Subcutaneous abdominal adipose tissue (tissue), 5 donors: Measurements from ENCODE around the gene RBM8A.
A peak's percentile ranks its signal among the peaks of the same experiment; 100 is the strongest.

Source experiments
- H3K27ac ChIP-seq: one replicate; pipeline ENCODE4 v1.7.0; 2013; ENCODE audit warnings: low read depth, mild to moderate bottlenecking, inconsistent platforms, low read length, moderate library complexity
- H3K27me3 ChIP-seq, 5 donors: one replicate each; pipeline ENCODE4 v1.7.0; 2013; ENCODE audit warnings: low read length in 5 of 5, inconsistent platforms in 1 of 5; ENCODE audit not compliant: control insufficient read depth in 5 of 5, insufficient read depth in 4 of 5
- H3K36me3 ChIP-seq, 5 donors: one replicate each; pipeline ENCODE4 v1.7.0; 2013; ENCODE audit warnings: low read length in 5 of 5; ENCODE audit not compliant: control insufficient read depth in 5 of 5, insufficient read depth in 5 of 5
- H3K4me1 ChIP-seq, 5 donors: one replicate each; pipeline ENCODE4 v1.7.0; 2013; ENCODE audit warnings: low read length in 5 of 5, mild to moderate bottlenecking in 3 of 5, moderate library complexity in 1 of 5; ENCODE audit not compliant: control insufficient read depth in 5 of 5, insufficient read depth in 5 of 5
- H3K4me3 ChIP-seq, 5 donors: one replicate each; pipeline ENCODE4 v1.7.0; 2013; ENCODE audit warnings: low read length in 5 of 5, low read depth in 1 of 5
- H3K9ac ChIP-seq, 5 donors: one replicate each; pipeline ENCODE4 v1.7.0; 2013; ENCODE audit warnings: low read length in 5 of 5, mild to moderate bottlenecking in 4 of 5, moderate library complexity in 3 of 5
- H3K9me3 ChIP-seq, 5 donors: one replicate each; pipeline ENCODE4 v1.7.0; 2013; ENCODE audit warnings: low read length in 5 of 5; ENCODE audit not compliant: control insufficient read depth in 5 of 5
- donor health status: healthy.
- donor health status: healthy.
- donor health status: healthy.
- donor health status: healthy.
- donor health status: healthy.

RBM8A gene

DNA sequence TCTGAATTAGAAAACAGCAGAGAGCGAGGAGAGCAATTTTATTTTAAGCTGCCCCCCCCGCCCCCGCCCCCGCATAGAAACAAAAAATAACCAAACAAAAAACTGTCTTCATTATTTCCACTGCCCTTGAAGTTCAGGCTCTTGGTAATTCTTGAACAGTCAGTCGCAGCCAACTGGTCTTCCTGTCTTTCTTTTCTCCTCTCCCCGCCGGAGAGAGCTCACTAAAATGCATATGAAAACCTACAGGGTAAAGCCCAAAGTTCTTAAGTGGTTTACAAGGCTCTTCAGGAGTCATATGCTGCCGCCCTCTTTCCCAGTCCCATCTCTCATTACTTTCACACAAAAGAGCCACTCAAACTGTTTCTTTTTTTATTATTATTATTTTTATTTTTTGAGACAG is 40.5 kb downstream of the RBM8A start:
- Histone ChIP-seq H3K4me3 (no peak overlapping the region), H3K27ac (no peak overlapping the region), H3K27me3 (peaks cover 0 to 2% (median 0%) of the 10 kb centered on the region in 5 donors)

GRCh38 chr1:145886390-145886789 is 40.9 kb downstream of the RBM8A start:
- Histone ChIP-seq H3K9me3 (no peaks in the 10 kb centered on the region), H3K27me3 (peaks cover 0 to 2% (median 0%) of the 10 kb centered on the region in 5 donors), H3K27ac (no peak overlapping the region), H3K4me1 (peaks cover 0 to 21% (median 18%) of the 10 kb centered on the region in 5 donors), H3K4me3 (peak overlapping the region; percentile 71 to 85 (median 81)), H3K9ac (peak overlapping the region in 3 of 5 donors; percentile 20 to 53 (median 52)), H3K36me3 (no peaks in the 10 kb centered on the region)

More for the DNA sequence above, 40.5 kb downstream of the RBM8A start:
- Histone ChIP-seq H3K4me1 (peaks cover 0 to 25% (median 22%) of the 10 kb centered on the region in 5 donors), H3K36me3 (no peaks in the 10 kb centered on the region), H3K9ac (no peak overlapping the region), H3K9me3 (no peaks in the 10 kb centered on the region)

GRCh38 chr1:145885738-145886287 is 41.5 kb downstream of the RBM8A start, which contains the start of gene ANKRD35:
Gene ANKRD35 (minus strand): TSS chr1:145885866. CDS start chr1:145885758, 108 bp downstream.
- no peaks in the 10 kb centered on the region for H3K9me3 ChIP-seq
- peak within 1 kb of the TSS; percentile 73 to 85 (median 81) for H3K4me3 ChIP-seq
- peak within 1 kb of the TSS in 3 of 5 donors; percentile 20 to 53 (median 52) for H3K9ac ChIP-seq
- peaks cover 0 to 17% (median 12%) of the 10 kb centered on the region in 5 donors for H3K4me1 ChIP-seq
- no peaks in the 10 kb centered on the region for H3K36me3 ChIP-seq
- no peak within 1 kb of the TSS for H3K27ac ChIP-seq
- H3K27me3 ChIP-seq = peaks cover 0 to 2% (median 0%) of the 10 kb centered on the region in 5 donors

DNA sequence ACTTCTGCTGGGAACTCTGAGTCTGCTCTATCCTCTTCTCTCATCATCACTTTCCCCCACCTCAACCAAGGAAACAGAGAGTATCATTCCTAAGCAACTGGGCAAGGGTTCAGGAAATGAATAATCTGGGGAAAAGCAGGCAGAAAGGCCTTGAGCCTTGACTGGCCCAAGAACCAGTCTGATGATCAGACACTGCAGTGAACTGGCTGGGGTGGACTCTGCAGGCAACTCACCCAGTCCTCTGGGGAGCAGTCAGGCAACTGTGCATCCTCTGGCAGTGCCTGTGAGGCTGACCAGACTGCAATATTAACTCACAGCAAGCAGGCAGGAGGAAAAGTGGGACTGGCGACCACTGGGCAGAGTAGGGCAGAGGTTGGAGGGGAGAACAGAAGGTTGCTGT is 42.6 kb downstream of the RBM8A start:
- no peak overlapping the region for H3K4me3 ChIP-seq

GRCh38 chr1:145879775-145880174 is 47.5 kb downstream of the RBM8A start:
- no peak overlapping the region for H3K27ac ChIP-seq
- no peak overlapping the region for H3K4me3 ChIP-seq
- peaks cover 0 to 4% (median 2%) of the 10 kb centered on the region in 5 donors for H3K27me3 ChIP-seq
- H3K9ac ChIP-seq = peak overlapping the region in 1 of 5 donors; percentile 20
- no peaks in the 10 kb centered on the region for H3K36me3 ChIP-seq
- no peaks in the 10 kb centered on the region for H3K9me3 ChIP-seq
- H3K4me1 ChIP-seq = no peaks in the 10 kb centered on the region

More for the DNA sequence above, 42.6 kb downstream of the RBM8A start:
- Histone ChIP-seq H3K9me3 (no peaks in the 10 kb centered on the region), H3K9ac (no peak overlapping the region), H3K4me1 (peaks cover 0 to 13% (median 11%) of the 10 kb centered on the region in 5 donors), H3K27ac (no peak overlapping the region), H3K27me3 (peaks cover 0 to 2% (median 0%) of the 10 kb centered on the region in 5 donors), H3K36me3 (no peaks in the 10 kb centered on the region)

DNA sequence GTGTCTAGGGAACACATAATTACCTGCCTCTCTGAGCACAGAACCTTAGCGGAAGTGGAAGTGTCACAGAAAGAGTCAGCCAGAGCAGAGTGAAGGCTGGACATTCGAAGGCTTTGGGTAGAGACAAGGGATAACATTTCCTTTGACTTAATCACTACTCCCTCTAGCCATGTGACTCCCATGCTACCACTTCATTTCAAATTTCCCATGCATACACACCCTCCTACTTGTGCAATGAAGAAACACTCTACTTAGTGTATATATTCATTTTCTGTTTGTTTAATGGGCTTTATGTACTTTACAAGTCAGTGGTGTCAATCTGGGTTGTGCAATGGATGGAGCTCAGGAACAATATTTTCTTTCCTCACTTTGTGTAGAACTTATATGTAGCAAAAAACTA is 48.6 kb downstream of the RBM8A start:
- Histone ChIP-seq H3K27me3 (peaks cover 0 to 4% (median 2%) of the 10 kb centered on the region in 5 donors), H3K9ac (no peak overlapping the region), H3K27ac (no peak overlapping the region), H3K4me3 (no peak overlapping the region), H3K4me1 (no peaks in the 10 kb centered on the region), H3K9me3 (no peaks in the 10 kb centered on the region), H3K36me3 (no peaks in the 10 kb centered on the region)

DNA sequence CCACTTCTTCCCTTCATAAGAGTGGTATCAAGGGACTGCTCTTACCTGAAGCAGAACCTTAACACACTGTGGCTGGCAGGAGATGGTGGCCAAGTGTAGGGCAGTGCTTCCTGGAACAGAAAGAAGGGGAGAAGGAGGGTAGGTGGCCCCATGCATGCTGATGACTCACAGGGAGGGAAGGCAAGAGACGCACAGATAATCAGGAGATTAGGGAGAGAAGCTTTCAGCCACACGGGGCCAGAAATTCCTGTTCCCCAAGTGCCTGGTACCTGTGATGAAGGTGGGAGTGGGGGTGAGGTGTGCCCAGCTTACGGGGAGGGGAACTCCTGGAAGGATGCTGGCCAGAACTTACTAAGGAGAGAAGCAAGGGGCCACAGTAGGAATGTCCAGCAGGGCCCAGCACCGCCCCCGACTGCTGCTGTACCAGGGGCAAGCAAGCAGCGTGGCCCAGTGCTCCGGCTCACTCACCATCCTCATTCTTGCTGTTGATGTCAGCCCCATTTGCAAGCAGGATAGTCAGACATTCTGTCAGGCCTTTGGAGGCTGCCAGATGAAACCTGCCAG is 49.3 kb downstream of the RBM8A start:
- no peak overlapping the region for H3K4me3 ChIP-seq
- no peaks in the 10 kb centered on the region for H3K9me3 ChIP-seq
- H3K27ac ChIP-seq = no peak overlapping the region
- peaks cover 0 to 4% (median 0%) of the 10 kb centered on the region in 5 donors for H3K27me3 ChIP-seq
- H3K9ac ChIP-seq = no peak overlapping the region
- H3K4me1 ChIP-seq = peaks cover 0 to 4% (median 3%) of the 10 kb centered on the region in 5 donors
- H3K36me3 ChIP-seq = no peaks in the 10 kb centered on the region

- no peak overlapping the region for H3K9ac ChIP-seq
- H3K27ac ChIP-seq = no peak overlapping the region
- H3K4me1 ChIP-seq = peaks cover 2 to 24% (median 21%) of the 10 kb centered on the region in 5 donors
- H3K9me3 ChIP-seq = no peaks in the 10 kb centered on the region
- H3K4me3 ChIP-seq = no peak overlapping the region
- H3K36me3 ChIP-seq = no peaks in the 10 kb centered on the region
- peaks cover 0 to 4% (median 0%) of the 10 kb centered on the region in 5 donors for H3K27me3 ChIP-seq
These were observed 52.6 kb downstream of the RBM8A start for GRCh38 chr1:145874646-145875045.

DNA sequence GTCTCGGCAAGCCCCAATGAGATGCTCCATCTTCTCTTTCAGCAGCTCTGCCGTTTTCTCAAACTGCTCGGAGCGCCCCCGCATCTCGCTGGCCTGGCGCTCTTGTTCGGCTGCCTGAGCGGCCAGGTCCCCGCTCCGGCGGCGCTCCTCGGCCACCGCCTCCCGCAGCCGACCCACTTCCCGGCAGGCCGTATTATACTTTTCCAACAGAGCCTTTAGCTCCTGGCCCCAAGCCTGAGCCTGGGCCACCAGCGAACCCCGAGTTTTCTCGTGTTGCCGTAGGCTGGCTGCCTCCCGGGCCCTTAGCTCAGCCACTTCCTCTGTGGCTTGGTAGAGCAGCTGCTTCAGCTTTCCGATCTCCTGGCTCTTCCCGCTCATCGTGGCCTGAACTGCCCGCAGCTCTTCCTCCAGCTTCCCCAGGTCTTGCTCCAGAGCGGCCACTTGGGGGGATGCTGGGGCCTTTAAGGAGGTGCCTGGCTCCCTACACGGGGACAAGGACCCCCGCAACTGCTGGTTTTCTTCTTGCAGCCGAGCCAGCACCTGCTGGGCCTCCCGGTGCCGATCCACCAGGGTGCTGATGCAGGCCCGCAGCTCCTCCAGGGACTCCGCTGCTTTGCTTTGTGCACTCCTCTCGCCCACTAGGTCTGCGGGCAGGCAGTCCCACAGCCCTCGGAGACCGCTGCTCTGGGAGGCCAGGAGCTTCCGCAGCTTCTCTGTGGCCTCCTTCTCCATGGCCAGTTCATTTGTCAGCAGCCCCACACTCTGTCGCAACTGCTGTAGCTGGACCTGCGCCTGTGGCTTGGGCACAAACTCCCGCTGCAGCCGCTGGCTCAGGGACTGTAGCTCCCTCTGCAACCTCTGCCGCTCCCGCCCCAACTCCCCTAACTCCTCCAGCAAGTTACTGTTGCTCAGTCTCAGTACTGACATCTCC is 55.0 kb downstream of the RBM8A start:
- Histone ChIP-seq H3K27me3 (peaks cover 0 to 4% (median 0%) of the 10 kb centered on the region in 5 donors), H3K9ac (peak overlapping the region; percentile 26 to 89 (median 70))

More for the DNA sequence above, 55.0 kb downstream of the RBM8A start:
- Histone ChIP-seq H3K4me3 (peak overlapping the region; percentile 64 to 78 (median 76)), H3K36me3 (peaks cover 0 to 7% (median under 1%) of the 10 kb centered on the region in 5 donors), H3K27ac (peak overlapping the region; percentile 41), H3K9me3 (no peaks in the 10 kb centered on the region), H3K4me1 (peaks cover 2 to 24% (median 21%) of the 10 kb centered on the region in 5 donors)
